Body of pancreas (tissue), 4 donors: ENCODE results near the gene HCRT. TPM values are rescaled to one million over a fixed set of nuclear protein-coding genes. Genes with fewer than 3 reads are reported as not detected.
A peak's percentile ranks its signal among the peaks of the same experiment; 100 is the strongest.
"Not testable (repeated sequence)": the region's sequence is repeated elsewhere in the genome, so short reads cannot be mapped to it uniquely, and the experiment has no call there.

ENCODE experiments used
- ATAC-seq: fragments of 150-250 bp; one replicate; pipeline ENCODE4 v1.9.1; 2016
- DNase-seq, 4 donors: peaks; one replicate each; pipeline ENCODE4 v3.0.0-alpha.2; 2019
- H3K27ac ChIP-seq, 4 donors: fragments of 200-600 bp; sonication (generic); 1 replicate in 3 of 4; 2 replicates in 1 of 4; pipeline versions ENCODE4 v1.5.1 to v1.6.1; 2016 to 2019; ENCODE audit warnings: mild to moderate bottlenecking in 1 of 4, mixed read lengths in 1 of 4, moderate library complexity in 1 of 4
- H3K27me3 ChIP-seq, 2 donors: fragments of 200-600 bp; sonication (generic); one replicate each; pipeline ENCODE4 v1.6.0; 2016; ENCODE audit warnings: mild to moderate bottlenecking in 1 of 2
- H3K36me3 ChIP-seq, 2 donors: fragments of 200-600 bp; sonication (generic); replicated peaks in 1 of 2; 2 replicates each; pipeline ENCODE4 v1.5.1; 2016; ENCODE audit warnings: low read depth in 2 of 2; ENCODE audit not compliant: insufficient read depth in 1 of 2
- H3K4me1 ChIP-seq: fragments of 200-600 bp; sonication (generic); one replicate; pipeline ENCODE4 v1.6.0; 2016
- H3K4me3 ChIP-seq, 2 donors: fragments of 200-600 bp; sonication (generic); 1 replicate in 1 of 2; 2 replicates in 1 of 2; pipeline ENCODE4 v1.5.1; 2016 to 2019
- H3K9me3 ChIP-seq, 3 donors: fragments of 200-600 bp; sonication (generic); 1 replicate in 2 of 3; 2 replicates in 1 of 3; pipeline ENCODE4 v1.5.1; 2016
- CTCF ChIP-seq, 7 experiments: fragments of 450-650 bp in 4 of 7; fragments of 200-600 bp in 3 of 7; sonication (generic) in 3 of 7; IDR thresholded peaks; one replicate each; pipeline ENCODE4 v1.5.1; 2016 to 2019; ENCODE audit warnings: antibody characterized with exemption in 7 of 7
- POLR2A ChIP-seq, 3 donors: fragments of 450-650 bp; IDR thresholded peaks; one replicate each; pipeline ENCODE4 v1.6.1; 2016; ENCODE audit warnings: antibody characterized with exemption in 3 of 3, mild to moderate bottlenecking in 2 of 3
- WGBS, 2 donors: methylation state at CpG; one replicate each; pipeline ENCODE4 v1.1.5; 2017; 5-methylcytosine and 5-hydroxymethylcytosine counted together
- intact Hi-C: fragments of 100-400 bp; cut with DNase I; formaldehyde crosslinking; loops from one replicate; pipeline ENCODE4 v1.15.1; 2023
- total RNA-seq, 2 donors: library from RNA; depleted of rRNA; stranded (reverse); fragments of >200 nt; gene quantifications; one replicate each; pipeline ENCODE4 v1.1.0, GENCODE V29; 2016

HCRT gene
- total RNA-seq, 2 donors from 2014 or later: not detected

GRCh38 chr17:42142371-42142896 is 42.8 kb downstream of the HCRT start:
- ATAC-seq (no peak), DNase-seq (no peak)
- Histone ChIP-seq H3K27ac (peak overlapping the region in 2 of 4 donors; percentile 31 to 60), H3K4me3 (no peak overlapping the region), H3K36me3 (peaks cover 0 to 4% of the 10 kb centered on the region in 2 donors), H3K27me3 (no peaks in the 10 kb centered on the region), H3K4me1 (peaks cover 38% of the 10 kb centered on the region), H3K9me3 (no peaks in the 10 kb centered on the region)
- 76 to 81% methylated on average over 4 to 7 of the region's 7 CpGs for WGBS, 2 donors
- TF ChIP-seq CTCF (IDR thresholded peaks at IDR 0.05): no peak
- no peak for TF ChIP-seq POLR2A (IDR thresholded peaks at IDR 0.05)
- intact Hi-C loops: no loop called here

GRCh38 chr17:42141382-42141781 is 43.9 kb downstream of the HCRT start:
- intact Hi-C loops: no loop called here
- Histone ChIP-seq H3K27ac (no peak overlapping the region), H3K9me3 (no peaks in the 10 kb centered on the region), H3K4me3 (no peak overlapping the region), H3K27me3 (no peaks in the 10 kb centered on the region), H3K36me3 (peaks cover 0 to 4% of the 10 kb centered on the region in 2 donors), H3K4me1 (peaks cover 48% of the 10 kb centered on the region)
- no peak for TF ChIP-seq CTCF (IDR thresholded peaks at IDR 0.05)
- TF ChIP-seq POLR2A (IDR thresholded peaks at IDR 0.05): no peak
- ATAC-seq (no peak), DNase-seq (no peak)
- WGBS, 2 donors: 66 to 77% methylated on average over 4 to 8 of the region's 8 CpGs

- ATAC-seq, H3K27me3 ChIP-seq, H3K27ac ChIP-seq, intact Hi-C loops, H3K4me3 ChIP-seq, H3K9me3 ChIP-seq, H3K36me3 ChIP-seq, DNase-seq: not testable (repeated sequence)
- WGBS, 2 donors: 93 to 99% methylated on average over 7 of the region's 7 CpGs
- H3K4me1 ChIP-seq: peaks cover 55% of the 10 kb centered on the region
Observed at GRCh38 chr17:42140690-42141089, 44.6 kb downstream of the HCRT start.

- intact Hi-C loops: no loop called here
- no peaks in the 10 kb centered on the region for H3K27me3 ChIP-seq
- no peak for TF ChIP-seq POLR2A (IDR thresholded peaks at IDR 0.05)
- TF ChIP-seq CTCF (IDR thresholded peaks at IDR 0.05): no peak
- ATAC-seq (no peak), DNase-seq (peak in 2 of 4 donors; percentile 38 to 43)
- H3K27ac ChIP-seq: peak overlapping the region; percentile 21 to 48 (median 37)
- no peaks in the 10 kb centered on the region for H3K9me3 ChIP-seq
- H3K36me3 ChIP-seq: no peaks in the 10 kb centered on the region
- WGBS, 2 donors: 33 to 52% methylated on average over 2 to 6 of the region's 7 CpGs
- H3K4me3 ChIP-seq: no peak overlapping the region
- peaks cover 73% of the 10 kb centered on the region for H3K4me1 ChIP-seq
Observed at GRCh38 chr17:42138749-42139492, 46.3 kb downstream of the HCRT start.

DNA sequence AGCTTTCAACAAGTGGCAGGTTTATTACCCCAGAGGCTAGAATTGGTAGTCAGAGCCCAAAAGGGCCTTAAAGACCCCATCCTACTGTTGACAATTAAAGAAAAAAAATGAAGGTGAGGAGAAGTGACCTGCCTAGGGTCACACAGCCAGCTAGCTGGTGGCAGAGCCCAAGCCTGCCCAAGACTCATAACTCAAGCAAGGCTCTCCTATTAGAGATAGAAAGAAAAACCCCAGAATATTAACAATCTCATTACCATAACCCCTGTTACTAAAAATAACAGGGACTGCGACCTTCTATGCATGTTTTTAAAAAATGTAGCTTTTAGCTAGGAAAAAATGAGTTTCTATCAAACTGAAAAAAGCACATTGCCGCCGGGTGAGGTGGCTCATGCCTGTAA is 48.6 kb downstream of the HCRT start:
- DNase-seq: no peak
- ATAC-seq: no peak
- H3K27me3 ChIP-seq: no peaks in the 10 kb centered on the region
- H3K9me3 ChIP-seq: no peaks in the 10 kb centered on the region
- intact Hi-C loops: no loop called here
- TF ChIP-seq CTCF (IDR thresholded peaks at IDR 0.05) (no peak), POLR2A (IDR thresholded peaks at IDR 0.05) (no peak)
- no peak overlapping the region for H3K4me3 ChIP-seq
- peaks cover 78% of the 10 kb centered on the region for H3K4me1 ChIP-seq
- no peaks in the 10 kb centered on the region for H3K36me3 ChIP-seq
- H3K27ac ChIP-seq: peak overlapping the region; percentile 85 to 95 (median 92)
- 14 to 40% methylated on average over 3 of the region's 3 CpGs for WGBS, 2 donors
